Testis (tissue), 2 donors: ENCODE data around the gene AUTS2.

Experiments
- POLR2A ChIP-seq: fragments of 450-650 bp; IDR thresholded peaks from one replicate; pipeline ENCODE4 v1.6.1; 2017; ENCODE audit warnings: antibody characterized with exemption, mild to moderate bottlenecking, moderate library complexity
- TF ChIP-seq, protein P1 (sequence below), 3 experiments: fragments of 450-650 bp in 2 of 3; fragments of 200-600 bp in 1 of 3; sonication (generic) in 1 of 3; IDR thresholded peaks; one replicate each; pipeline ENCODE4 v1.5.1; 2016 to 2019; ENCODE audit warnings: antibody characterized with exemption in 3 of 3, mild to moderate bottlenecking in 2 of 3, moderate library complexity in 1 of 3

DNA sequence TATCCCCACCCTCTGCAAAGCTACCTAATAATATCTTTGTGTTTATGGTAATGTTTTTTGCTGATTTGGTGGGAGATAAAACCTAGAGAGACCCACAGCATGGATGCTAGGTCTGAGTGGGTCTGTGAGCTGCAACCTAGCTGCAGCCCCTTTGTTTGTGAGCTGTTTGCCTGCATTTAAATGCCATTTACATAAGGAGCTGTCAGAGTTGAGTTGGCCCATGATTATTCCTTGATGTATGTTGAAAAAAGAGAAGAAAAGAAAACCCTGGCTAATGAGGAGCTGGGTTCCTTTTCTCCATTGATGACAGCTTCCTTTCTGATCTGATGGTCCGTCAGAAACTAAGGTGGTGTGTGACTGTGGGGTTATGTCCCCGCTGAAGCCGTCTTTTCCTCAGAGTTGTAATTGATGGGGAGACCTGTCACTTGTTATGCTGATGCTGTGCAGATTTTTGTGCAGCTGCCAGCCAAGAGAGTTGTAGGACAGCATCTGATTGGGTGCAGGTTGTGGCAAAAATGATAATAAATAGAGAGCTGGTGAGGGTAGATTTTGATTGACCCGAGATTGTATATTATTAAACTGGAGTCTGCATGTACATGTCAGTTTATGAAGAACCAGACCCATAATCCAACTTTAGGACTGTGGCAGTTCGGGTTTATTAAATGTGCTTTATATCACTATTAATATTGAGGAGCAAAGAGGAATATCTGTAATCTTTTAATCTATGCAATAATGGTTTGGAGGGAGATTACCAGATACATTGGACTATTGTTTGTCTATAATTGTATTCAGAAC lies 219.8 kb downstream of the AUTS2 start:
- TF ChIP-seq, protein P1, sequence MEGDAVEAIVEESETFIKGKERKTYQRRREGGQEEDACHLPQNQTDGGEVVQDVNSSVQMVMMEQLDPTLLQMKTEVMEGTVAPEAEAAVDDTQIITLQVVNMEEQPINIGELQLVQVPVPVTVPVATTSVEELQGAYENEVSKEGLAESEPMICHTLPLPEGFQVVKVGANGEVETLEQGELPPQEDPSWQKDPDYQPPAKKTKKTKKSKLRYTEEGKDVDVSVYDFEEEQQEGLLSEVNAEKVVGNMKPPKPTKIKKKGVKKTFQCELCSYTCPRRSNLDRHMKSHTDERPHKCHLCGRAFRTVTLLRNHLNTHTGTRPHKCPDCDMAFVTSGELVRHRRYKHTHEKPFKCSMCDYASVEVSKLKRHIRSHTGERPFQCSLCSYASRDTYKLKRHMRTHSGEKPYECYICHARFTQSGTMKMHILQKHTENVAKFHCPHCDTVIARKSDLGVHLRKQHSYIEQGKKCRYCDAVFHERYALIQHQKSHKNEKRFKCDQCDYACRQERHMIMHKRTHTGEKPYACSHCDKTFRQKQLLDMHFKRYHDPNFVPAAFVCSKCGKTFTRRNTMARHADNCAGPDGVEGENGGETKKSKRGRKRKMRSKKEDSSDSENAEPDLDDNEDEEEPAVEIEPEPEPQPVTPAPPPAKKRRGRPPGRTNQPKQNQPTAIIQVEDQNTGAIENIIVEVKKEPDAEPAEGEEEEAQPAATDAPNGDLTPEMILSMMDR (IDR thresholded peaks at IDR 0.05) = no peak
- no peak for TF ChIP-seq POLR2A
